Nephron (organoid): ENCODE measurements around the gene DLX4.

Experiments
- H3K27ac Mint-ChIP-seq, 3 experiments: 2 replicates each; pipeline ENCODE4 v1.8.0; 2020; ENCODE audit warnings: mixed read lengths in 3 of 3, mild to moderate bottlenecking in 2 of 3, moderate library complexity in 1 of 3
- H3K27me3 Mint-ChIP-seq: 2 replicates; pipeline ENCODE4 v1.8.0; 2021; ENCODE audit warnings: low read depth, mild to moderate bottlenecking, moderate library complexity, mixed read lengths
- H3K36me3 Mint-ChIP-seq: 2 replicates; pipeline ENCODE4 v1.8.0; 2020; ENCODE audit warnings: low read depth, mixed read lengths
- H3K4me1 Mint-ChIP-seq: 2 replicates; pipeline ENCODE4 v1.8.0; 2020; ENCODE audit warnings: mixed read lengths
- H3K4me3 Mint-ChIP-seq, 3 experiments: 2 replicates each; pipeline ENCODE4 v1.8.0; 2020; ENCODE audit warnings: mild to moderate bottlenecking in 3 of 3, mixed read lengths in 3 of 3, moderate library complexity in 2 of 3
- H3K9me3 Mint-ChIP-seq: 2 replicates; pipeline ENCODE4 v1.8.0; 2020; ENCODE audit warnings: mixed read lengths
- TF ChIP-seq, protein P1 (sequence below), 3 experiments: fragments of 200-600 bp; sonication (generic); IDR thresholded peaks; one replicate each; pipeline ENCODE4 v1.5.0; 2021; ENCODE audit warnings: antibody characterized with exemption in 3 of 3; ENCODE audit not compliant: unreplicated experiment in 3 of 3

DLX4 gene

DNA sequence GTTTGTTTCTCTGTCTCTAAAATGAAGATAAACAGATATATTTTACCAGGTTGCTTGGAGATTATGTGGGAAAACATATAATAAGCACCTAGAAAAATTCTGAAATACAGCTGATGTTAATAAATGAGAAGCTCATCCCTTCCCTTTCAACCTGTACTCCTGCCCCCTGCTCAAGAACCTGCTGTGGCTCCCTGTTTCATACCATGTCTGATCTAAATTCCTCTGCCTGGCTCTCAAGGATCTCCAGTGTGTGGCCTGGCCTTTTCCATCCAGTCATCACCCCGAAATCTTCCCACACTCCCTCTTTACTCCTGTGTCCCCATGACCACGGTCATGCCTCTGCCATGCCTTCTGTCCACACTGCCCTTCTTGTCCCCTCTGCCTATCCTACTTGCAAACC lies 19.4 kb upstream of the DLX4 start:
- TF ChIP-seq, protein P1, sequence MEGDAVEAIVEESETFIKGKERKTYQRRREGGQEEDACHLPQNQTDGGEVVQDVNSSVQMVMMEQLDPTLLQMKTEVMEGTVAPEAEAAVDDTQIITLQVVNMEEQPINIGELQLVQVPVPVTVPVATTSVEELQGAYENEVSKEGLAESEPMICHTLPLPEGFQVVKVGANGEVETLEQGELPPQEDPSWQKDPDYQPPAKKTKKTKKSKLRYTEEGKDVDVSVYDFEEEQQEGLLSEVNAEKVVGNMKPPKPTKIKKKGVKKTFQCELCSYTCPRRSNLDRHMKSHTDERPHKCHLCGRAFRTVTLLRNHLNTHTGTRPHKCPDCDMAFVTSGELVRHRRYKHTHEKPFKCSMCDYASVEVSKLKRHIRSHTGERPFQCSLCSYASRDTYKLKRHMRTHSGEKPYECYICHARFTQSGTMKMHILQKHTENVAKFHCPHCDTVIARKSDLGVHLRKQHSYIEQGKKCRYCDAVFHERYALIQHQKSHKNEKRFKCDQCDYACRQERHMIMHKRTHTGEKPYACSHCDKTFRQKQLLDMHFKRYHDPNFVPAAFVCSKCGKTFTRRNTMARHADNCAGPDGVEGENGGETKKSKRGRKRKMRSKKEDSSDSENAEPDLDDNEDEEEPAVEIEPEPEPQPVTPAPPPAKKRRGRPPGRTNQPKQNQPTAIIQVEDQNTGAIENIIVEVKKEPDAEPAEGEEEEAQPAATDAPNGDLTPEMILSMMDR (IDR thresholded peaks at IDR 0.05; ENCODE audit: unreplicated experiment in 3 of 3): no peak
- Mint-ChIP-seq H3K27ac (no peak overlapping the region), H3K36me3 (no peaks in the 10 kb centered on the region), H3K4me1 (peaks cover 22% of the 10 kb centered on the region), H3K9me3 (no peaks in the 10 kb centered on the region), H3K27me3 (peaks cover 52% of the 10 kb centered on the region), H3K4me3 (no peak overlapping the region)

DNA sequence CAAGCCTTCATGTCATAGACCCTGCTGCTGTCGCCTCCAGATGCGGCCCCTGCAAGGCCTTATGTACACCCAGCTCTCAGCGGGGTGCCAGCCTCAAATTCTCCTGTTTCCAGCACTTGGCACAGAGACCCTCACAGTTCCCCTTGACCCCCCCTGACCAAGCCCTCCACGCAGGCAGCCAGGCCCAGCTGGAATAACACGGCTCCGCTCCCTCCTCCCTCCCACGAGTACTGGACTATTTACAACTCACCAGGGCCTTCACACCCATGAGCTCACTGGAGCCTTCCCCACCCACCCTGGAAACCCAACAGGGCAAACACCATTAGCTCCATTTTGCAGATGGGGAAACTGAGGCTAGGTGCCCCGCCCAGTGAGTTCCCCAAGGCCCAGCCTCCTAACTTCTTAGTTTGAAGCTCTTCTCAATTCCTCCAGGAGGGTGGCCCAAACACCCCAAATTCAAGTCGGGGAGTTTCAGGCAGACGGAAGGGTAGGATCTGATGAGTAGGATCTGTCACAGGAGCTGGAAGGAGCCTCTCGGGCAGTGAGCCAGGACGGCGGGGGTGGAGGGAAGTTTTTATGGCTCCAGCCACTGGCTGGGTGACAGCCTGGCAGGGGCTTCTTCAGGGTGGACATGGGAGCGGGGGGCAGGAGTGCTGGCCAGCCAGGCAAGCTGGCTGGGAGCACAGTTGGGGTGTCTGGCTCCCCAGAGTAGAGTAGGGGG lies 17.5 kb upstream of the DLX4 start:
- peaks cover 20% of the 10 kb centered on the region for H3K4me1 Mint-ChIP-seq
- H3K4me3 Mint-ChIP-seq: peak overlapping the region in 1 of 3 experiments; percentile 27
- no peaks in the 10 kb centered on the region for H3K9me3 Mint-ChIP-seq
- TF ChIP-seq, protein P1 (IDR thresholded peaks at IDR 0.05; ENCODE audit: unreplicated experiment in 3 of 3): no peak
- H3K27ac Mint-ChIP-seq: no peak overlapping the region
- peaks cover 47% of the 10 kb centered on the region for H3K27me3 Mint-ChIP-seq
- H3K36me3 Mint-ChIP-seq: no peaks in the 10 kb centered on the region

DNA sequence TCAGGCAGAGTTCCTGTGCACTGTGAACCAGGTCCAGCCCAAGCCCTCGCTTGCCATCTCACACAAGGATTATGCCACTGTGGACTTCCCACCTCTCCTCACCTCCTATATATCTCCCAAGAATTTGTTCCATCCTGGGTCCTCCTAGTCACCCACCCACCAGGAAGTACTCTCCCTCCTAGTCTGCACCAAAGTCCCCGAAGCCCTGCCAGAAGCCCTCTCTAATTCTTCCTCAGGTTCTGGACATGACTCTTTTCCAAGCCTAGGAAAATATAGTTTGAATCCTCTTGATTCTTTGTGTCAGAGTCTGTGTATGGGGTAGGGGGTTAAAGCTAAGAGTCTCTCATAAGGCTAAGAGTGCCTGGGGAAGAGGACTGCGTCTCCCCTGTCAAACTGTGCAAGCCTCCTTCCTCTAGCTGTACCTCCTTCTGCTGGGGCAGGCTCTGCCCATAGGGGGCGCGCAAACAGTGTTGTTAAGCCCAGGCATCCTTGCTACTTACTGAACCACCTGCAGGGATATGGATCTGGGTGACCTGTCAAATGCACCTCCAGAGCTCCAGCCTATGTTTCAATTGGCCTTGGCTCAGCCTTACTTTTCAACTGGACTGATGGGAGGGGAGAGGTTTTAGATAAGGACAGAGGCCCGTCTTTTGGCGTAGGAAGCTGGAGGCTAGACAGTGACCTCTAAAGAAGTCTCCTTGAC lies 16.6 kb upstream of the DLX4 start:
- H3K27me3 Mint-ChIP-seq: peaks cover 53% of the 10 kb centered on the region
- H3K9me3 Mint-ChIP-seq: no peaks in the 10 kb centered on the region
- H3K4me1 Mint-ChIP-seq: peaks cover 20% of the 10 kb centered on the region
- H3K36me3 Mint-ChIP-seq: no peaks in the 10 kb centered on the region
- TF ChIP-seq, protein P1 (IDR thresholded peaks at IDR 0.05; ENCODE audit: unreplicated experiment in 3 of 3): peak; percentile 79 to 80 (median 80)
- peak overlapping the region in 2 of 3 experiments; percentile 11 to 18 for H3K4me3 Mint-ChIP-seq
- H3K27ac Mint-ChIP-seq: peak overlapping the region in 2 of 3 experiments; percentile 21 to 32

DNA sequence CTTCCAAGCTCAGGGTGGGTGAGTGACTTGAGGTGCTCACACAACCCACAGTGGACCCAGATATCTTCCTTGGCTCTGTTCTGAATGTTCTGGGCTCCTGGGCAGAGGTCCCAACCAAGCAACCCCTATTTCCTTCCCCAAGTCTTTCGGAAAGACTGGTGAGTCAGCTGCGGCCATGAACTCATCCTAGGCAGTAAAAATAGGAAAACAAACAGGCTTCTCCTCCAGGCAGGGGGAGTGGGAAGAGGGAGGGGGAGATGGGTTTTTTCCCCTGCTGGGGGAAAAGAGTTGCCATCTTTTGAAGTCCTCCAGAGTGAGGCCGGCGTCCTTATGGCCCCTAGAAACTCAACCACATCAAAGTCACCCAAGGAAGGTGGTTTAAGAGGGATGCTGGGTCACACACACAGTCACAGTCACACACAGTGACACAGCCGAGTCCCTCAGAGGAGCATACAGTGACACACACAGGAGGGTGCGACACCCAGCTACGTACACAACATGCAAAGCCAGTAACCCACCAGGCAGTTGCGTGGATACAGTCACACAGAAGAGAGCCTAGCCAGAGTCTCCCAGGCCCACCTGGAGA lies 16.0 kb upstream of the DLX4 start:
- Mint-ChIP-seq H3K4me1 (peaks cover 20% of the 10 kb centered on the region), H3K9me3 (no peaks in the 10 kb centered on the region), H3K4me3 (no peak overlapping the region), H3K27ac (no peak overlapping the region), H3K36me3 (no peaks in the 10 kb centered on the region), H3K27me3 (peaks cover 58% of the 10 kb centered on the region)
- TF ChIP-seq, protein P1 (IDR thresholded peaks at IDR 0.05; ENCODE audit: unreplicated experiment in 3 of 3): no peak

DNA sequence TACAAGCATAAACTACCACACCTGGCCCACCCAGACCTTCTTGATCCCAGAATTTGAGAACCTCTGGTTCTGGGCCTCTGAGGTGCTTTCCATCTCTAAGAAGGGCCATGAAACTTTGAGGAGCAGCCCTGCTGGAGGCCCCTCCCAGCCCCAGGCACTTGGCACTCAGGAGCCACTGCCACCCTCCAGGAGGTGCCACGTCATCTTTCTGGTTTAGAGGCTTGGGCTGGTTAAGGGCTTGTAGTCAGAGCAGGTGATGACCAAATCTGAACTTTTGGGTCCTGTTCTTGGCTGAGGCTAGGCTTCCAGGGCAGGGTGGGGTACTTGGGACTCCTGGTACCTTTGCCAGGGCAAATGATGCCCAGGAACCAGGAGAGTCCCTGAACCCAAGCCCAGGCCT lies 13.8 kb upstream of the DLX4 start:
- Mint-ChIP-seq H3K27me3 (peaks cover 64% of the 10 kb centered on the region), H3K4me3 (no peak overlapping the region), H3K4me1 (peaks cover 20% of the 10 kb centered on the region), H3K36me3 (no peaks in the 10 kb centered on the region), H3K9me3 (no peaks in the 10 kb centered on the region), H3K27ac (no peak overlapping the region)
- TF ChIP-seq, protein P1 (IDR thresholded peaks at IDR 0.05; ENCODE audit: unreplicated experiment in 3 of 3): no peak
